Measurements from ENCODE around the gene LSM14A. TPM values are rescaled to one million over a fixed set of nuclear protein-coding genes. Genes with fewer than 3 reads are reported as not detected.

LSM14A gene
- total and polyA plus RNA-seq, 9 of the 15 experiments (the other 6 are each of a cell fraction or from before 2014, with no cell fraction given) = 19.5 to 150 (median 95.1) TPM

DNA sequence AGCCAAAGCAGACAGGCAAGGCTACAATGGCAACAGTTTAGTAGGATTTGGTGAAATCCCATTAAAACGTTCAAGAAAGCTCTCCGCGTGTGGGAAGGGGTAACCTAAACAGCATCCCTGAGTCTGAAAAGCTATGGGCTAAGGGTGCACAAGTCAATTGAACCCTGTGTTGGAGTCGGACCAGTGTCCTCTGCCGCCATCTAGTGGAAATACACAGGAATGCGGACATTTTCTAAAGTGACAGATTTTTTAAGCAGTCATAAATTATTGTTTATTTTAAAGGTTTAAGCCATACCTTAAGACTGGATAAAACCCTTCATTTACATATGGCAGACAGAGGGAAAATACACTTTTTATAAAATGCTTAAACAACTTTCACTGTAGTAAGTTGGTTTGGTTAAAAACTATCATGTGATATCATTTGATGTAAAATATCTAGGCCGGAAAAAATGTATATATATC, 26.5 kb upstream of the LSM14A start:
- intact Hi-C loops (cut with micrococcal nuclease) = loop anchor here (1.0 to 5.0 kb wide), 4 partner anchors 24 to 368 kb away; no protein-coding TSS in a partner anchor
- H3K36me3 ChIP-seq (ENCODE audit: control insufficient read depth, insufficient read depth, low read length) = no peaks in the 10 kb centered on the region
- peak; percentile 85 for ATAC-seq
- 13% methylated on average over 7 of the region's 7 CpGs for WGBS (ENCODE audit: insufficient coverage, low coverage, missing lambda C conversion rate)
- peak; percentile 61 to 73 (median 66) for DNase-seq (ENCODE audit: extremely low read depth in 1 of 4, low spot score in 3 of 4)
- no peak overlapping the region for H3K4me3 ChIP-seq
- H4K20me1 ChIP-seq (replicated peaks; ENCODE audit: control insufficient read depth, insufficient read depth, low read length) = 0 out of 2 replicates have a peak, but pooled peaks cover 3% of the 10 kb centered on the region
- in situ Hi-C loops (cut with MboI) = no loop called here
- H3K9me3 ChIP-seq (replicated peaks; ENCODE audit: control insufficient read depth, insufficient read depth, low read depth, low read length) = no peaks in the 10 kb centered on the region
- no peaks in the 10 kb centered on the region for H3K79me2 ChIP-seq (ENCODE audit: control insufficient read depth, insufficient read depth, low read length)
- no peak overlapping the region for H3K4me2 ChIP-seq (ENCODE audit: insufficient read depth, low read length)
- H2AFZ ChIP-seq (ENCODE audit: low read depth, low read length) = no peak overlapping the region
- no peak overlapping the region for H3K9ac ChIP-seq (ENCODE audit: insufficient read depth in 1 of 2, low read depth in 2 of 2, low read length in 2 of 2)
- H3K27ac ChIP-seq (ENCODE audit: extremely low read depth, low read depth, low read length) = no peak overlapping the region
- FAIRE-seq = peak; percentile 88
- POLR2A ChIA-PET = interaction anchor here (0.6 to 1.4 kb wide), 3 partner anchors 12 to 218 kb away, joined by 3 to 4 read pairs (median 4); no protein-coding TSS in a partner anchor
- no peaks in the 10 kb centered on the region for H3K4me1 ChIP-seq (replicated peaks in 1 of 2; ENCODE audit: control insufficient read depth in 2 of 2, insufficient read depth in 2 of 2, low read length in 2 of 2)
- CTCF ChIA-PET (ENCODE audit: low intra/inter-chr PET ratio) = interaction anchor here (0.7 to 3.5 kb wide), 7 partner anchors 12 to 367 kb away, joined by 3 to 54 read pairs (median 5); no protein-coding TSS in a partner anchor
- BruUV-seq (replicated peaks) = no TSS peak
- H3K27me3 ChIP-seq (ENCODE audit: control insufficient read depth in 2 of 2, insufficient read depth in 2 of 2, low read length in 2 of 2) = no peaks in the 10 kb centered on the region; a peak in 2 of 5 replicates
- H3K9me1 ChIP-seq (ENCODE audit: control insufficient read depth, insufficient read depth, low read length) = no peaks in the 10 kb centered on the region
- peak; percentile 52 for TF ChIP-seq TEAD4 (IDR thresholded peaks at IDR 0.05; ENCODE audit: low read length)
- TF ChIP-seq TEAD4 (CRISPR knock-in tag; IDR thresholded peaks at IDR 0.05; ENCODE audit: borderline replicate concordance) = no peak
- TF ChIP-seq NFE2L1 (tag; IDR thresholded peaks at IDR 0.05; ENCODE audit: borderline replicate concordance, low read depth) = no peak
- TF ChIP-seq, protein P1, sequence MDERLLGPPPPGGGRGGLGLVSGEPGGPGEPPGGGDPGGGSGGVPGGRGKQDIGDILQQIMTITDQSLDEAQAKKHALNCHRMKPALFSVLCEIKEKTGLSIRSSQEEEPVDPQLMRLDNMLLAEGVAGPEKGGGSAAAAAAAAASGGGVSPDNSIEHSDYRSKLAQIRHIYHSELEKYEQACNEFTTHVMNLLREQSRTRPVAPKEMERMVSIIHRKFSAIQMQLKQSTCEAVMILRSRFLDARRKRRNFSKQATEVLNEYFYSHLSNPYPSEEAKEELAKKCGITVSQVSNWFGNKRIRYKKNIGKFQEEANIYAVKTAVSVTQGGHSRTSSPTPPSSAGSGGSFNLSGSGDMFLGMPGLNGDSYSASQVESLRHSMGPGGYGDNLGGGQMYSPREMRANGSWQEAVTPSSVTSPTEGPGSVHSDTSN (CRISPR knock-in tag; IDR thresholded peaks at IDR 0.05; ENCODE audit: low read depth) = no peak
- TF ChIP-seq, protein P1 (tag; conservative IDR thresholded peaks at IDR 0.05; ENCODE audit: low read depth) = peak; percentile 70
- no peak for TF ChIP-seq ZNF780A (CRISPR knock-in tag; IDR thresholded peaks at IDR 0.05)
- TF ChIP-seq TARDBP (IDR thresholded peaks at IDR 0.05) = no peak
- TF ChIP-seq, protein P2, sequence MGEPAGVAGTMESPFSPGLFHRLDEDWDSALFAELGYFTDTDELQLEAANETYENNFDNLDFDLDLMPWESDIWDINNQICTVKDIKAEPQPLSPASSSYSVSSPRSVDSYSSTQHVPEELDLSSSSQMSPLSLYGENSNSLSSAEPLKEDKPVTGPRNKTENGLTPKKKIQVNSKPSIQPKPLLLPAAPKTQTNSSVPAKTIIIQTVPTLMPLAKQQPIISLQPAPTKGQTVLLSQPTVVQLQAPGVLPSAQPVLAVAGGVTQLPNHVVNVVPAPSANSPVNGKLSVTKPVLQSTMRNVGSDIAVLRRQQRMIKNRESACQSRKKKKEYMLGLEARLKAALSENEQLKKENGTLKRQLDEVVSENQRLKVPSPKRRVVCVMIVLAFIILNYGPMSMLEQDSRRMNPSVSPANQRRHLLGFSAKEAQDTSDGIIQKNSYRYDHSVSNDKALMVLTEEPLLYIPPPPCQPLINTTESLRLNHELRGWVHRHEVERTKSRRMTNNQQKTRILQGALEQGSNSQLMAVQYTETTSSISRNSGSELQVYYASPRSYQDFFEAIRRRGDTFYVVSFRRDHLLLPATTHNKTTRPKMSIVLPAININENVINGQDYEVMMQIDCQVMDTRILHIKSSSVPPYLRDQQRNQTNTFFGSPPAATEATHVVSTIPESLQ (CRISPR knock-in tag; IDR thresholded peaks at IDR 0.05) = no peak
- TF ChIP-seq CBX3 (IDR thresholded peaks at IDR 0.05; ENCODE audit: borderline replicate concordance in 1 of 2, low read length in 2 of 2) = no peak
- TF ChIP-seq, protein P3, sequence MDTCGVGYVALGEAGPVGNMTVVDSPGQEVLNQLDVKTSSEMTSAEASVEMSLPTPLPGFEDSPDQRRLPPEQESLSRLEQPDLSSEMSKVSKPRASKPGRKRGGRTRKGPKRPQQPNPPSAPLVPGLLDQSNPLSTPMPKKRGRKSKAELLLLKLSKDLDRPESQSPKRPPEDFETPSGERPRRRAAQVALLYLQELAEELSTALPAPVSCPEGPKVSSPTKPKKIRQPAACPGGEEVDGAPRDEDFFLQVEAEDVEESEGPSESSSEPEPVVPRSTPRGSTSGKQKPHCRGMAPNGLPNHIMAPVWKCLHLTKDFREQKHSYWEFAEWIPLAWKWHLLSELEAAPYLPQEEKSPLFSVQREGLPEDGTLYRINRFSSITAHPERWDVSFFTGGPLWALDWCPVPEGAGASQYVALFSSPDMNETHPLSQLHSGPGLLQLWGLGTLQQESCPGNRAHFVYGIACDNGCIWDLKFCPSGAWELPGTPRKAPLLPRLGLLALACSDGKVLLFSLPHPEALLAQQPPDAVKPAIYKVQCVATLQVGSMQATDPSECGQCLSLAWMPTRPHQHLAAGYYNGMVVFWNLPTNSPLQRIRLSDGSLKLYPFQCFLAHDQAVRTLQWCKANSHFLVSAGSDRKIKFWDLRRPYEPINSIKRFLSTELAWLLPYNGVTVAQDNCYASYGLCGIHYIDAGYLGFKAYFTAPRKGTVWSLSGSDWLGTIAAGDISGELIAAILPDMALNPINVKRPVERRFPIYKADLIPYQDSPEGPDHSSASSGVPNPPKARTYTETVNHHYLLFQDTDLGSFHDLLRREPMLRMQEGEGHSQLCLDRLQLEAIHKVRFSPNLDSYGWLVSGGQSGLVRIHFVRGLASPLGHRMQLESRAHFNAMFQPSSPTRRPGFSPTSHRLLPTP (IDR thresholded peaks at IDR 0.05; ENCODE audit: borderline replicate concordance, extremely low read depth, insufficient read length) = no peak
- no peak for TF ChIP-seq STAG1 (CRISPR knock-in tag; IDR thresholded peaks at IDR 0.05; ENCODE audit: borderline replicate concordance)
- no peak for TF ChIP-seq POLR3G (IDR thresholded peaks at IDR 0.05; ENCODE audit: extremely low read depth, insufficient read length, insufficient replicate concordance)
- TF ChIP-seq YBX1 (IDR thresholded peaks at IDR 0.05) = no peak
- TF ChIP-seq MAFK (IDR thresholded peaks at IDR 0.05; ENCODE audit: low read length) = no peak
- TF ChIP-seq ZNF316 (IDR thresholded peaks at IDR 0.05) = no peak
- no peak for TF ChIP-seq SIN3B (IDR thresholded peaks at IDR 0.05; ENCODE audit: low read depth)

All from K562 (cell line).